ENCODE data around the gene GYS2. TPM values are rescaled to one million over a fixed set of nuclear protein-coding genes. Genes with fewer than 3 reads are reported as not detected.
"Not testable (repeated sequence)": the region's sequence is repeated elsewhere in the genome, so short reads cannot be mapped to it uniquely, and the experiment has no call there.

The GYS2 gene
- total RNA-seq, 1 experiment from 2014 or later: not detected

DNA sequence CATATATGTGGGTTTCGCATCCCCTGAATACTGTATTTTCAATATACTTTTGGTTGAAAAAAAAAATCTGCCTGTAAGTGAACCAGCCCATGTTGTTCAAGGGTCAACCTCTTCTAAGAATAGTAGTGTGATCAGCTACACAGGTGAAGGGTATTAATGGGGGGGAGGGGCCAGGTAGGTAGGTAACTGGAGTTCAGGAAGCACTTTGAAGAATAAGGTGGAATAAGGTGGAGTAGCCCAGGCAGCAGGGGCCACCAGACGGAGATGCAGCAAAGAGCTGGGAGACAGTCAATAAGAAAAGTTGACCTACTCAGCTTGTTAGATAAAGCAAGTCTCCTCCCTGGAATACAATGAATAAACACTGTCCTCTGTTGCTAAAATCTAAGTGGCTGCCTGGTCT is 43.7 kb upstream of the GYS2 start:
- BruUV-seq (replicated peaks): no TSS peak
- ChIA-PET POLR2A (no interaction called here), CTCF (interaction anchor here (0.6 kb wide), 1 partner anchor 81 kb away, joined by 3 read pairs; no protein-coding TSS in a partner anchor)
- H3K27me3 ChIP-seq (ENCODE audit: control insufficient read depth, insufficient read depth, low read length): no peaks in the 10 kb centered on the region
- no peak for DNase-seq (ENCODE audit: low read depth, low spot score)
- in situ Hi-C loops (cut with HindIII; ENCODE audit: low pct_unique_long_range_greater_than_20kb, low sequenced_read_pairs) (no loop called here), intact Hi-C loops (cut with micrococcal nuclease; ENCODE audit: unreplicated experiment) (no loop called here)
- H3K27ac ChIP-seq (ENCODE audit: low read length): no peak overlapping the region
- H3K9me3 ChIP-seq (ENCODE audit: control insufficient read depth, insufficient read depth, low read depth, low read length): no peaks in the 10 kb centered on the region
- no peaks in the 10 kb centered on the region for H3K4me1 ChIP-seq (ENCODE audit: control insufficient read depth, insufficient read depth, low read length)
- no peak for ATAC-seq
- peaks cover 40% of the 10 kb centered on the region for H3K36me3 ChIP-seq (ENCODE audit: control insufficient read depth, insufficient read depth, low read length)
- no peak for TF ChIP-seq POLR2AphosphoS5 (IDR thresholded peaks at IDR 0.05; ENCODE audit: low read depth, low read length)
- TF ChIP-seq SIN3A (IDR thresholded peaks at IDR 0.05; ENCODE audit: borderline replicate concordance, insufficient read depth, low read depth, low read length): no peak
- TF ChIP-seq, protein P1, sequence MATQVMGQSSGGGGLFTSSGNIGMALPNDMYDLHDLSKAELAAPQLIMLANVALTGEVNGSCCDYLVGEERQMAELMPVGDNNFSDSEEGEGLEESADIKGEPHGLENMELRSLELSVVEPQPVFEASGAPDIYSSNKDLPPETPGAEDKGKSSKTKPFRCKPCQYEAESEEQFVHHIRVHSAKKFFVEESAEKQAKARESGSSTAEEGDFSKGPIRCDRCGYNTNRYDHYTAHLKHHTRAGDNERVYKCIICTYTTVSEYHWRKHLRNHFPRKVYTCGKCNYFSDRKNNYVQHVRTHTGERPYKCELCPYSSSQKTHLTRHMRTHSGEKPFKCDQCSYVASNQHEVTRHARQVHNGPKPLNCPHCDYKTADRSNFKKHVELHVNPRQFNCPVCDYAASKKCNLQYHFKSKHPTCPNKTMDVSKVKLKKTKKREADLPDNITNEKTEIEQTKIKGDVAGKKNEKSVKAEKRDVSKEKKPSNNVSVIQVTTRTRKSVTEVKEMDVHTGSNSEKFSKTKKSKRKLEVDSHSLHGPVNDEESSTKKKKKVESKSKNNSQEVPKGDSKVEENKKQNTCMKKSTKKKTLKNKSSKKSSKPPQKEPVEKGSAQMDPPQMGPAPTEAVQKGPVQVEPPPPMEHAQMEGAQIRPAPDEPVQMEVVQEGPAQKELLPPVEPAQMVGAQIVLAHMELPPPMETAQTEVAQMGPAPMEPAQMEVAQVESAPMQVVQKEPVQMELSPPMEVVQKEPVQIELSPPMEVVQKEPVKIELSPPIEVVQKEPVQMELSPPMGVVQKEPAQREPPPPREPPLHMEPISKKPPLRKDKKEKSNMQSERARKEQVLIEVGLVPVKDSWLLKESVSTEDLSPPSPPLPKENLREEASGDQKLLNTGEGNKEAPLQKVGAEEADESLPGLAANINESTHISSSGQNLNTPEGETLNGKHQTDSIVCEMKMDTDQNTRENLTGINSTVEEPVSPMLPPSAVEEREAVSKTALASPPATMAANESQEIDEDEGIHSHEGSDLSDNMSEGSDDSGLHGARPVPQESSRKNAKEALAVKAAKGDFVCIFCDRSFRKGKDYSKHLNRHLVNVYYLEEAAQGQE (IDR thresholded peaks at IDR 0.05; ENCODE audit: insufficient read depth in 1 of 2, low read depth in 2 of 2, low read length in 1 of 2): no peak
- TF ChIP-seq TCF7L2 (IDR thresholded peaks at IDR 0.05; ENCODE audit: low read depth, low read length): no peak
- no peak overlapping the region for H3K4me3 ChIP-seq (ENCODE audit: low read depth in 2 of 2, low read length in 2 of 2)

DNA sequence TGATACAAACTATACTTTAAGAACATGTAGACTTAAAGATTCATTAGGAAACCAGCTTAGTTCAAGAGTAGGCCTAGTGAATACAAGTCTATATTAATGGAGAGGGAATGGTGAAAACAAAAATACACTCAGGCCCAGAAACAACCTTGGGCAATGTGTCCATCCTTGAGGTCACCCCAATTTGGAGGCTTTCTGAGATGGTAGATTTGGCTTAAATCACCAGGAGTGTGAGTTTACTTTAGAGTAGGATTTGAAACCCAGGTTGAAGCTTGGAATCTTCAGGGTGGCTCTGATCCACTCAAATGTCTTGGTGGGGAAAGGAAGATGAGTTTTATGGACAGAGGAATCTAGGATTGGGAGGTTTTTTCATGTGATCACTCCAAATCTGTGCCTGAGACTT is 42.5 kb upstream of the GYS2 start:
- ChIA-PET CTCF (no interaction called here), POLR2A (no interaction called here)
- H3K4me3 ChIP-seq (ENCODE audit: low read depth in 2 of 2, low read length in 2 of 2): no peak overlapping the region
- H3K9me3 ChIP-seq (ENCODE audit: control insufficient read depth, insufficient read depth, low read depth, low read length): no peaks in the 10 kb centered on the region
- peaks cover 40% of the 10 kb centered on the region for H3K36me3 ChIP-seq (ENCODE audit: control insufficient read depth, insufficient read depth, low read length)
- H3K27me3 ChIP-seq (ENCODE audit: control insufficient read depth, insufficient read depth, low read length): no peaks in the 10 kb centered on the region
- ATAC-seq (no peak), DNase-seq (ENCODE audit: low read depth, low spot score) (no peak)
- no peaks in the 10 kb centered on the region for H3K4me1 ChIP-seq (ENCODE audit: control insufficient read depth, insufficient read depth, low read length)
- intact Hi-C loops (cut with micrococcal nuclease; ENCODE audit: unreplicated experiment) (no loop called here), in situ Hi-C loops (cut with HindIII; ENCODE audit: low pct_unique_long_range_greater_than_20kb, low sequenced_read_pairs) (no loop called here)
- no TSS peak for BruUV-seq (replicated peaks)
- no peak for TF ChIP-seq POLR2AphosphoS5 (IDR thresholded peaks at IDR 0.05; ENCODE audit: low read depth, low read length)
- TF ChIP-seq, protein P2, sequence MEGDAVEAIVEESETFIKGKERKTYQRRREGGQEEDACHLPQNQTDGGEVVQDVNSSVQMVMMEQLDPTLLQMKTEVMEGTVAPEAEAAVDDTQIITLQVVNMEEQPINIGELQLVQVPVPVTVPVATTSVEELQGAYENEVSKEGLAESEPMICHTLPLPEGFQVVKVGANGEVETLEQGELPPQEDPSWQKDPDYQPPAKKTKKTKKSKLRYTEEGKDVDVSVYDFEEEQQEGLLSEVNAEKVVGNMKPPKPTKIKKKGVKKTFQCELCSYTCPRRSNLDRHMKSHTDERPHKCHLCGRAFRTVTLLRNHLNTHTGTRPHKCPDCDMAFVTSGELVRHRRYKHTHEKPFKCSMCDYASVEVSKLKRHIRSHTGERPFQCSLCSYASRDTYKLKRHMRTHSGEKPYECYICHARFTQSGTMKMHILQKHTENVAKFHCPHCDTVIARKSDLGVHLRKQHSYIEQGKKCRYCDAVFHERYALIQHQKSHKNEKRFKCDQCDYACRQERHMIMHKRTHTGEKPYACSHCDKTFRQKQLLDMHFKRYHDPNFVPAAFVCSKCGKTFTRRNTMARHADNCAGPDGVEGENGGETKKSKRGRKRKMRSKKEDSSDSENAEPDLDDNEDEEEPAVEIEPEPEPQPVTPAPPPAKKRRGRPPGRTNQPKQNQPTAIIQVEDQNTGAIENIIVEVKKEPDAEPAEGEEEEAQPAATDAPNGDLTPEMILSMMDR (IDR thresholded peaks at IDR 0.05): no peak
- TF ChIP-seq SIN3A (IDR thresholded peaks at IDR 0.05; ENCODE audit: borderline replicate concordance, insufficient read depth, low read depth, low read length): no peak
- TF ChIP-seq, protein P1 (IDR thresholded peaks at IDR 0.05; ENCODE audit: insufficient read depth in 1 of 2, low read depth in 2 of 2, low read length in 1 of 2): no peak
- no peak for TF ChIP-seq TCF7L2 (IDR thresholded peaks at IDR 0.05; ENCODE audit: low read depth, low read length)
- H3K27ac ChIP-seq (ENCODE audit: low read length): no peak overlapping the region

DNA sequence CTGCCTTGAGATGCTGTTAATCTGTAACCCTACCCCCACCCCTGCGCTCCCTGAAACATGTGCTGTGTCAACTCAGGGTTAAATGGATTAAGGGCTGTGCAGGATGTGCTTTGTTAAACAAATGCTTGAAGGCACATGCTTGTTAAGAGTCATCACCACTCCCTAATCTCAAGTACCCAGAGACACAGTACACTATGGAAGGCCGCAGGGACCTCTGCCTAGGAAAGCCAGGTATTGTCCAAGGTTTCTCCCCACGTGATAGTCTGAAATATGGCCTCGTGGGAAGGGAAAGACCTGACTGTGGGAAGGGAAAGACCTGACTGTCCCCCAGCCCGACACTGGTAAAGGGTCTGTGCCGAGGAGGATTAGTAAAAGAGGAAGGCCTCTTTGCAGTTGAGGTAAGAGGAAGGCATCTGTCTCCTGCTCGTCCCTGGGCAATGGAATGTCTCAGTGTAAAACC is 40.4 kb upstream of the GYS2 start:
- H3K27ac ChIP-seq (ENCODE audit: low read length); H3K4me1 ChIP-seq (ENCODE audit: control insufficient read depth, insufficient read depth, low read length); H3K27me3 ChIP-seq (ENCODE audit: control insufficient read depth, insufficient read depth, low read length); BruUV-seq (replicated peaks); H3K9me3 ChIP-seq (ENCODE audit: control insufficient read depth, insufficient read depth, low read depth, low read length); ATAC-seq; DNase-seq (ENCODE audit: low read depth, low spot score); intact Hi-C loops (cut with micrococcal nuclease; ENCODE audit: unreplicated experiment); in situ Hi-C loops (cut with HindIII; ENCODE audit: low pct_unique_long_range_greater_than_20kb, low sequenced_read_pairs); POLR2A ChIA-PET; H3K4me3 ChIP-seq (ENCODE audit: low read depth in 2 of 2, low read length in 2 of 2); CTCF ChIA-PET: not testable (repeated sequence)
- peaks cover 51% of the 10 kb centered on the region for H3K36me3 ChIP-seq (ENCODE audit: control insufficient read depth, insufficient read depth, low read length)
